SK-N-SH (cell line): Measurements from ENCODE around the gene CORO1A.
"Not testable (repeated sequence)": the region's sequence is repeated elsewhere in the genome, so short reads cannot be mapped to it uniquely, and the experiment has no call there.

Source experiments
- CHD2 ChIP-seq: fragments of 150-350 bp; IDR thresholded peaks from 2 replicates; pipeline ENCODE4 v1.6.1; 2018; ENCODE audit warnings: low read length; ENCODE audit not compliant: partially characterized antibody
- CTCF ChIP-seq: fragments of 200-600 bp; sonication (generic); IDR thresholded peaks from 2 replicates; pipeline ENCODE4 v1.6.1; 2017; ENCODE audit warnings: antibody characterized with exemption, mild to moderate bottlenecking, moderate library complexity
- JUND ChIP-seq: IDR thresholded peaks from 2 replicates; pipeline ENCODE4 v1.4.0; 2012
- MXI1 ChIP-seq: IDR thresholded peaks from 2 replicates; pipeline ENCODE4 v1.6.1; 2012; ENCODE audit warnings: mild to moderate bottlenecking, low read depth, low read length, improper control_type of control experiment
- POLR2AphosphoS5 ChIP-seq: IDR thresholded peaks from 2 replicates; pipeline ENCODE4 v1.6.1; 2012; ENCODE audit warnings: low read depth, low read length
- TAF1 ChIP-seq: IDR thresholded peaks from 2 replicates; pipeline ENCODE4 v1.6.1; 2012; ENCODE audit warnings: low read depth, mild to moderate bottlenecking, low read length, moderate library complexity, borderline replicate concordance
- TCF12 ChIP-seq: IDR thresholded peaks from 2 replicates; pipeline ENCODE4 v1.4.0; 2012

GRCh38 chr16:30206252-30206651 lies 22.9 kb downstream of the CORO1A start:
- TF ChIP-seq CTCF, TAF1, MXI1, JUND, POLR2AphosphoS5, CHD2, TCF12: not testable (repeated sequence)
